DND-41 (cell line): ENCODE data around the gene ABCA10.

Source experiments
- EZH2 ChIP-seq: IDR thresholded peaks from 3 replicates; pipeline ENCODE4 v1.6.1; 2012; ENCODE audit warnings: borderline replicate concordance, low read depth, mild to moderate bottlenecking, moderate library complexity, low read length, inconsistent platforms; ENCODE audit not compliant: severe bottlenecking
- TF ChIP-seq, protein P1 (sequence below): IDR thresholded peaks from 2 replicates; pipeline ENCODE4 v1.5.1; 2012; ENCODE audit warnings: borderline replicate concordance, low read length, moderate library complexity, mild to moderate bottlenecking; ENCODE audit not compliant: poor library complexity, severe bottlenecking; ENCODE audit errors: extremely low read depth

DNA sequence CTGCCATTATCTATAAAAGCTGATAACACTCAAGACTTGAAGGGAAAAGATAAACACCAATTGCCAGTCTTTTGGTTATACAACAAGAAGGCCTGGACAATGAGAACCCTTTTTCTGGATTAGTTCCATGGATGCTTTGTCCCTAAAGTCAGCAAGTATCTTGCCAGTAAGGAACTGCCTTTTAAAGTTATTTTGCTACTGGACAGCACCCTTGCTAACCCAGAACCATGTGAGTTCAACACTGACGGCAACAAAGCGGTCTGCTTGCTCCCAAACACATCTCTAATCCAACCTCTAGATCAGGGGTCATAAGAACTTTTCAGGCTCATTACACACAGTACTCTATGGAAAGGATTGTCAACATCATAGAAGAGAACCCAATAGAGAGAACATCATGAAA is 61.7 kb downstream of the ABCA10 start:
- TF ChIP-seq, protein P1, sequence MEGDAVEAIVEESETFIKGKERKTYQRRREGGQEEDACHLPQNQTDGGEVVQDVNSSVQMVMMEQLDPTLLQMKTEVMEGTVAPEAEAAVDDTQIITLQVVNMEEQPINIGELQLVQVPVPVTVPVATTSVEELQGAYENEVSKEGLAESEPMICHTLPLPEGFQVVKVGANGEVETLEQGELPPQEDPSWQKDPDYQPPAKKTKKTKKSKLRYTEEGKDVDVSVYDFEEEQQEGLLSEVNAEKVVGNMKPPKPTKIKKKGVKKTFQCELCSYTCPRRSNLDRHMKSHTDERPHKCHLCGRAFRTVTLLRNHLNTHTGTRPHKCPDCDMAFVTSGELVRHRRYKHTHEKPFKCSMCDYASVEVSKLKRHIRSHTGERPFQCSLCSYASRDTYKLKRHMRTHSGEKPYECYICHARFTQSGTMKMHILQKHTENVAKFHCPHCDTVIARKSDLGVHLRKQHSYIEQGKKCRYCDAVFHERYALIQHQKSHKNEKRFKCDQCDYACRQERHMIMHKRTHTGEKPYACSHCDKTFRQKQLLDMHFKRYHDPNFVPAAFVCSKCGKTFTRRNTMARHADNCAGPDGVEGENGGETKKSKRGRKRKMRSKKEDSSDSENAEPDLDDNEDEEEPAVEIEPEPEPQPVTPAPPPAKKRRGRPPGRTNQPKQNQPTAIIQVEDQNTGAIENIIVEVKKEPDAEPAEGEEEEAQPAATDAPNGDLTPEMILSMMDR = no peak
- no peak for TF ChIP-seq EZH2
